ENCODE measurements around the gene FUT3.

DNA sequence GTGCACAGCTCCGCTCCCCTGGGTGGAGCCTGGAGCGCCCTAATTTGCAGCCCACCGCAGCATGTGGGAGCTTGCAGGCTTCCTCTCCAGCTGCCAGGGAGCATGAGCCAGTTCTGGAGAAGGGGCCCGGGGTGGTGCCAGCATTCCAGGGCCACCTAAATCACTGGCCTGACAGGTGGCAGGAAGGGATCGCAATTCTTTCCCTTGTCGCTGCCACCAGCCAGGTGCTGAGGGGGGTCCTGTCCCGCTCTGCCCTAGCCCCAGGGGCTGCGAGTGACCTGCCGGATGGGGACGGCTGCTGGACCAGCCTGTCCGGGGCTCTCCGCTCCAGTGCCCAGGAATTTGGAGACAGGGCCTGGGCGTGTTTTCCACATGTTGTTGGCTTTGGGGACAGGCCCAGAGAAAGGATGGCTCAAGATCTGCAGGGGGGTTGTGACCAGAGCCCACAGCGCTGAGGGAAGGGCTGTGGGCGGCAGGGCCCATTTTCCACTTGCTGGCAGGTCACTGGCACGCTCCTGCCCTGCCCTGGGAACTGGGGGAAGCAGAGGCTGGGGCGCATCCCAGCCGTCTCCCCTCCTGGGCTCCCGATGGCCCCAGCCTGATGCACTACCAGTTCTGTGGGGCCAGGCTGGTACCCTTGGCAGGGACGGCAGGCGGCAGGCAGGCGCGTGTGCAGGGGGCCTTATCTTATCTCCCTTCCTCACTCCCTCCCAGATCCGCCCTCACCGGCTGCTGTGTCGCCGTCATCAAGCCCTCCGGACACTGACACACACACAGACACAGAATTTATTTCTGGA lies 42.9 kb upstream of the FUT3 start:
- TF ChIP-seq EZH2 (IDR thresholded peaks at IDR 0.05; ENCODE audit: insufficient read depth, poor library complexity, severe bottlenecking) (no peak), EZH2phosphoT487 (IDR thresholded peaks at IDR 0.05; ENCODE audit: insufficient read depth, low read depth) (no peak)

Data from GM23248 (cell line).